D341Med (cell line): ENCODE results near the gene RAPGEF1.
"Not testable (repeated sequence)": the region's sequence is repeated elsewhere in the genome, so short reads cannot be mapped to it uniquely, and the experiment has no call there.

Experiments used
- DNase-seq: peaks from one replicate; pipeline ENCODE4 v3.0.0; 2012; ENCODE audit warnings: low spot score

The RAPGEF1 gene, protein sequence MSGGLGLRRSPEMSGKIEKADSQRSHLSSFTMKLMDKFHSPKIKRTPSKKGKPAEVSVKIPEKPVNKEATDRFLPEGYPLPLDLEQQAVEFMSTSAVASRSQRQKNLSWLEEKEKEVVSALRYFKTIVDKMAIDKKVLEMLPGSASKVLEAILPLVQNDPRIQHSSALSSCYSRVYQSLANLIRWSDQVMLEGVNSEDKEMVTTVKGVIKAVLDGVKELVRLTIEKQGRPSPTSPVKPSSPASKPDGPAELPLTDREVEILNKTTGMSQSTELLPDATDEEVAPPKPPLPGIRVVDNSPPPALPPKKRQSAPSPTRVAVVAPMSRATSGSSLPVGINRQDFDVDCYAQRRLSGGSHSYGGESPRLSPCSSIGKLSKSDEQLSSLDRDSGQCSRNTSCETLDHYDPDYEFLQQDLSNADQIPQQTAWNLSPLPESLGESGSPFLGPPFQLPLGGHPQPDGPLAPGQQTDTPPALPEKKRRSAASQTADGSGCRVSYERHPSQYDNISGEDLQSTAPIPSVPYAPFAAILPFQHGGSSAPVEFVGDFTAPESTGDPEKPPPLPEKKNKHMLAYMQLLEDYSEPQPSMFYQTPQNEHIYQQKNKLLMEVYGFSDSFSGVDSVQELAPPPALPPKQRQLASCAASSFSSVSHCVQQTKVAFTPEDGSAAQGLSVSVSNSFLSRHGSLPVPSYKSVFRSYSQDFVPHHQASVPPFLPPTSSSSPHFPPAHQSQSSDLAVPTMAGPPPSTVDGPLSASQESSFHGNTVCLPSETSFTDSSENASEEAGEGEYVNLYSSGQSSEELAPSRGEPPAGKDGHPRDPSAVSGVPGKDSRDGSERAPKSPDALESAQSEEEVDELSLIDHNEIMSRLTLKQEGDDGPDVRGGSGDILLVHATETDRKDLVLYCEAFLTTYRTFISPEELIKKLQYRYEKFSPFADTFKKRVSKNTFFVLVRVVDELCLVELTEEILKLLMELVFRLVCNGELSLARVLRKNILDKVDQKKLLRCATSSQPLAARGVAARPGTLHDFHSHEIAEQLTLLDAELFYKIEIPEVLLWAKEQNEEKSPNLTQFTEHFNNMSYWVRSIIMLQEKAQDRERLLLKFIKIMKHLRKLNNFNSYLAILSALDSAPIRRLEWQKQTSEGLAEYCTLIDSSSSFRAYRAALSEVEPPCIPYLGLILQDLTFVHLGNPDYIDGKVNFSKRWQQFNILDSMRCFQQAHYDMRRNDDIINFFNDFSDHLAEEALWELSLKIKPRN (N-terminal part only)

DNA sequence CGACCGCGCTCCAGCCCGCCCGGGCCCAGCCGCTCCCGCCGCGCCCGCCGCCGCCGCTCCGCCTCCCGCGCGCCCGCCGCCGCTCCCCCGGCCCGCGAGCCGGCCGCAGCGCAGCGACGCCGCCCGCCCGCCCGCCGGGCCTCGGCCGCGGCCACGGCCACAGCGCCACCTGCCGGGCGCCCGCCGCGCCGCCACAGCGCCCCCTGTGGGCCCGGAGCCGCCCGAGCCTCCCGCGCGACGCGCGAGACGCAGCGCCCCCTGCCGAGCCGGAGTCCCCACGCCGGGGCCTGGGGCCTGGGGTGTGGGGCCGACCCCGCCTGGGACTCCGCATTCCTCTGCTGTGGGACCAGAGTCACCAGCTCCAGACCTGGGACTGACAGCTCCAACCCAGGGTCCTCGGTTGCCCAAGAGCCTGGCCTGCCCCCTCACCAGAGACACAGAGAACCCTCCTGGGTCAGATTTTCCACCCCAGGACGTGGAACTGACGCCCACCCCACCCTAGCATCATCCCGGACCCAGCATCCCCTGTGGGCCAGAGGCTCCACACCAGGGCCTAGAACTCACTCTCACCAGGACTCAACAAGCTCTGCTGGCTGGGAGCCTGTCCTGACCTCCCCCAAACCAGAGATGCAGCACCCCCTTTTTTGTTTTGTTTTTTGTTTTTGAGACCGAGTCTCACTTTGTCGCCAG lies at the start of gene RAPGEF1:
RAPGEF1 (minus strand) TSS at position 118 of the 690 bp plus-strand sequence. CDS start 246 bp downstream, outside the sequence.
- peak; percentile 96 for DNase-seq

DNA sequence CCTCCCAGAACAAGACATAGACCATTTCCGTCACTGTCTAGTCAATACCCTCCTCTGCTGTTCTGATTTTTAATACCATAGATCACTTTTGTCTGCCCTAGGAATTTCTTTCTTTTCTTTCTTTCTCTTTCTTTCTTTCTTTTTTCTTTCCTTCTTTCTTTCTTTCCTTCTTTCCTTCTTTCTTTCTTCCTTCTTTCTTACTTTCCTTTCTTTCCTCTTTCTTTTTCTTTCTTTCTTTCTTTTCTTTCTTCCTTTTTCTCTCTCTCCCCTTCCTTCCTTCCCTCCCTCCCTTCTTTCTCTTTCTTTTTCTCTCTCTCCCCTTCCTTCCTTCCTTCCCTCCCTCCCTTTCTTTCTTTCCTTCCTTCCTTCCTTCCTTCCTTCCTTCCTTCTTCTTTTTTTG lies 49.0 kb upstream of the RAPGEF1 start:
- DNase-seq, result no peak

DNA sequence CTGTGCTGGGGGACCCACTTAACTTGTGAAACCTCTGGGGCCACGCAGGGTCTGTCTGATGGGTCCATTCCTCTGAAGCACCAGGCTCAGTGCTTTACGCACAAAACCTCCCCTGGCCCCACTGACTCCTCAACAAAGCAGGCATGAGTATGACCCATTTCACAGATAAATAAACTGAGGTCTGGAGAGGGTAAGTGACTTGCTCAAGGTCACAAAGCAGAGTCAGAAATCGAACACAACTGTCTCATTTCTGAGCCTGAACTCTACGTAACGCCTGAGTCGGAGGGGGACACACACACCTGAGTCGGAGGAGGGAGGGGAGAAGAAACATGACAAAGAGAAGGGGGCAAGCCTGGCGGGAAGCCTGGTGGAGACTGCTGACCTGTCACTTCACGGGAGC lies 48.0 kb upstream of the RAPGEF1 start:
- DNase-seq, result no peak

DNA sequence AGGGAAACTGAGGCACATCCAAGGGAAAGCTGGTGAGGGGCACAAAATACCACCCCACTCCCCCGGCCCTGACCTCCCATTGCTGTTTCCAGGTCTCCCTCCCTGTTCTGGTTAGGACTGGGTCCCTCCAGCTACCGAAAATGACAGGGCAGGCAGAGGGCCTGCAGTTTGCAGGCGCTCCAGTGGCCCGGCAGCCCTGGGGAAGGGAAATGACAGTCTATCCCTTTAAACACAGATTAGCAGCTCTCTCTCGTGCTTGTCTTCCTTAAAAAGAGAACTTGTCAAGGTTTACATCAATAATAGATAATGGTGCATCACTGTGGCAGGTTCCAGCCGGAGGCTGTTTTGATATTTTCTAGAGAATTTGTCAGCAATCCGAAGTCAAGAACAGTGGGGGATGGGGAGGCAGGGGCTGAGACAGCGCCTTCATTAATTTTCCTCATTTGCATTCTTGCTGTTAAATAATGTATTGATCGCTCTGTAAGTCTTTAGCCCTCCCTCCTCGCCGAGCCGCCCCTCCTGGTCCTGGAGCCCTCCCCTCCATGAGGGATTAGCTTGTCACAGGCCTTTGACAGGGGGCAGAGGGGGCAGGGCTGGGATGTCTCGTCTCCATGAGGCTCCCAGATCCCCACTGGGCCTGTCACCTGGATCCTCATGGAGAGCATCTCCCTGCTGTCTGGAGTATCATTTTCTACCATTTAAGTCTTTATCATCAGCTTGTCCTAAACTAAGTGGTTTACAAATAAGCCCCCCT lies 45.0 kb upstream of the RAPGEF1 start:
- DNase-seq, result no peak

DNA sequence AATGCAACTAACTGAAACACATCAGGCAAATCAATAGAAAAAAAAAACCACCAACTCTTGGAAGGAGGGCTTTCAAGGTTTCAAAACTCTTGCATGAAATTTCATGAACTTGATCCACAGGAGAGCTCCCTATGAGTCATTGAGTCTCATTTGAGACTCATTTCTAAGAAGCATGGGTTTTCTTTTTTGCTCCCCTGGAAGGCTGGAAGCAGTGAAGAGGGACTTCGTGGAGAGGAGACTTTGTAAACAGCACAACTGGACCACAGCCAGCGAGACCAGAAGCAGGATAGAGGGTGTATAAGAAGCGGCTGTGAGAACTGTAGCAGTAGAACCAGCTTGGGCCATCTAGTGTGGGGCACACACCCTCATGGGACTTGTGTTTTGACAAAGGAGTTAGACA lies 41.2 kb upstream of the RAPGEF1 start:
- DNase-seq, result no peak

DNA sequence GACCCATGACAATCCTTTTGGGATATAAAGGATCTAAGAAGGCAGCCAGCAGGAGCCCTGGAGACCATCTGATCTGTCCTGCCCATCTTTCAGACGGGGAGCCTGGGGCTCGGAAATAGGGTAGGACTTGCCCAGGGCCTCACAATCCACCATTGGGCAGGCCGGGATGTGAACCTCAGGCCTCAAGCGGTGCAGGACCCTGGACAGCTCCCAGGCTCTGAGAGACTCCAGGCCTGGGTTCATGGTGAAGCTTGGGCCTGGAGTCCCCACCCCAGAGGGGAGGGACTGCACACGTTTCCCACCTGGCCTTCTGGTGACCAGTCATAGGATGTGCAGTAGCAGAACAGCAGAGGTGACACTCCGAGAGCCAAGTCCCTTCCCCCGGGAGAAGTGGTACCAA lies 36.6 kb upstream of the RAPGEF1 start:
- no peak for DNase-seq

DNA sequence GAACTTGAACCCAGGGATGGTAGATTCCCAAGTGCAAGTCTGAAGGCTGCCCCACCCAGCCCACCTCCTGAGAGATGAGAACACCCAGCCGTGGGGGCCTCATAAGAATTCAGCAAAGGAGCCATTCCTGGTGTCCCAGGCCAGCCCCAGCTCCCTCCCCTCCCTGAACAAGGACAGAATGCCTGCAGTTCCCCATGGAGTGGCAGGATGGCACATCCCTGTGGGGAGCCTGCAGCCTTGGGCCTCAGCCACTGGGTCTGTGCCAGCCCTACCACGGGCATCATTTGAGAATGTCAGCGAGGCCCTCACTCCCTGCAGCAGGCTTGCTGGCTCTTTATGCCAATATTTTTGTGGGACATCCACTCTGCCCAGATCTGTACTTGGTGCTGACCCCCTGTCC lies 36.2 kb upstream of the RAPGEF1 start:
- no peak for DNase-seq

DNA sequence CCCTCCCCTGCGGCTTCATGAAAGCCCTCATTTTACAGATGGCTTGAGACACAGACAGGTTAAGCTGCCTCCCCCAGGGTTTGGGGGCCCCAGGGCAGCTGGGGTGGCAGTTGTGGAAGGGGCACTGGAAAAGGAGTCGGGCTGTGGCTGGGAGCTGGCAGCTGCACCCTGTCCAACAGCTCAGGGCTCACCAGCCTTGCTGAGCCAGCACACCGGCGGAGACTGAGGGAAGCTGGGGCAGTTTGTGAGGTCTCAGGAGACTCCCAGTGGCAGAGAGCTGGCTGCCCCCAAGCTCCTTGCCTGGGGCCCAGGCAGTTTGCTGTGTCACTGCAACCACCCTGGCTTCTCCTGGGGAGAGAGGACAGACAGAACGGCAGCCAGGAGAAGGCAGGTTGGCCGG lies 34.8 kb upstream of the RAPGEF1 start:
- DNase-seq, result no peak

DNA sequence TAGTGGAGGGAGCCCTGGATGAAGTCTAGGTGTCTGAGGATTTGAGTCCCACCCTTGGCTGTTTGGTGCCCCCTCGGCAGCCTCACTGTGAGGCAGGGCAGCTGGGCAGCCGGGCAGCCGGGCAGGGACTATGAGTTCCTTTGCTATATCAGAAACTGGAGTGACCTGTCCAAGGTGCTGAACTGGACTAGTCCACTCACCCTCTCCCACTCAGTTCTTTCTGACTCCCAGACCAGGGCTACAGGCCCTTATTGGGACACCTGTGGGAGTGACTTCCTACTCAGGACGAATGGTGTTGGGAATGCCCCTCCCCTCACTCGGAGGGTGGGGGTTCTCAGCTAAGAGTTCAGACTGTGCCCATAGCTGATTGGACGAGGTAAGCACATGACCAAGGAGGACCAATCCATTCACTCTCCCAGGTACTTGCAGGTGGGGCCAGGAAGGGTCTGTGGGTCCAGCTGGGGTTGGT lies 34.1 kb upstream of the RAPGEF1 start:
- DNase-seq, result no peak

DNA sequence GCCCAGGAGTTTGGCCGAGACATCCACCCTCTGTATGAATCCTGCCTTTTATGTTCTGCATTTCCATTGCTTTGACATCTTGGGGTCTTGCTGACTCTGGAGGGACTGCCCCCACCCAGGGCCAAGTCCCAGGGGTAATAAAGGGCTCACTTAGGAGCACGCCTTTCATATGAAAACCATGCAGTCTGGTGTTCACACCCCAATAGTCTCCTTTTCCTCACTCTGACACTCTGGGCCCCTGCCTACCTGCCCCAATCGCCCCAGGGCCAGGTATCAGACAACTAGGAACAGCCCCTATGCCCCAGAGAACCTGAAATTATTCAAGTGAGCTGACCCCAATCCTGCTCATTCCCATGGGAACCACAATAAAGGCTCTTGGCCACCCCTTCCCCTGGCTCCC lies 33.1 kb upstream of the RAPGEF1 start:
- DNase-seq, result no peak

DNA sequence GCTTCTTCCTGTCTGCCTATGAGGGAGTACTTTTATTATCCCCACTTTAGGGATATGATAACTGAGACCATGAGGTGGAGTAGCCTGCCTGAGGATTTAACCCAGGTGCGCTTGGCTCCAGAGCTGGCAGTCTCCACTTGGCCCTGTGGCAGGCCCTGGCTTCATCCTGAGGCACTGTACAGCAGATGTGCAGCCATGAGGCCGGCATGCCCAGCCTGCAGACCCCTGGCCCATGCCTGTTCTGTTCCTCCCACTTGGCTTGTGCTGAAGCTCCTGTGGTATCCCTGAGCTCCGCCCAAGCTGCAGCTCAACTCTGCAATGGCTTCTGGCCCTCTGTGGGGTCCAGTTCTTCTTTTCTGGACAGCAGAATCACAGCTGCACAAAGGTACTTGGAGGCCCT lies 31.8 kb upstream of the RAPGEF1 start:
- DNase-seq, result no peak

DNA sequence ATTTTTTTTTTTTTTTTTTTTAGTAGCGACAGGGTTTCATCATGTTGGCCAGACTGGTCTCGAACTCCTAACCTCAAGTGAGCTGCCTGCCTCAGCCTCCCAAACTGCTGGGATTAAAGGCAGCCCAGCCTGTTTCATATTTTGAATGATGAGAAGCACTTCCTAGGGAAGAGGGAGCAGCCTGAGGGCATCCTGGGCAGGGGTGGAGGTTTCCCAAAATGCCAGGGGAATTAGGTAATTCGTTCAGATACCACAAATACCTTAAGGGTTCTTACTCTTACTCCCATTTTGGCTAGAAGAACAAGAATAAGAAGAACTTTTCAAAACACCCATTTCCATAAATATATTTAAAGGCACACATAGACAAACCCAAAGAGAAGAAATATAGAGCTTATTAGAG lies 29.5 kb upstream of the RAPGEF1 start:
- DNase-seq, result no peak

DNA sequence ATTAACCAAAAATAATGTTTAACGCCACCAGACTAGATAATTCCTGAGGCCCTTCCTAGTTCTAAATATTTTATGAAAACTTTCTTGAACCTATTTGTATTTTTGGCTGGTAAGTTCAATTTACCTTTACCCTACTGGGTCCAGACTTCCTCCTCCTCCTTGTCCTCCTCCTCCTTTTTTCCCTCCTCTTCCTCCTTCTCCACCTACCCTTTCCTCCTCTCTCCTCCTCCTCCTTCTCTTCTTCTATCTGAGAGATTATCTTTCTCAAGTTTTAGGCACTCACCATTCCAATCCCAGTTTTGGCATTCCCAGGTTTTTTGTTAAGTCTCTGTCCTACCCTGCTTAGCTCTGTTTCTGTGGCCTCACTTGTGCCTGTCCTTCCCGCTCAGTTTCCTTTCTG lies 24.7 kb upstream of the RAPGEF1 start:
- no peak for DNase-seq

DNA sequence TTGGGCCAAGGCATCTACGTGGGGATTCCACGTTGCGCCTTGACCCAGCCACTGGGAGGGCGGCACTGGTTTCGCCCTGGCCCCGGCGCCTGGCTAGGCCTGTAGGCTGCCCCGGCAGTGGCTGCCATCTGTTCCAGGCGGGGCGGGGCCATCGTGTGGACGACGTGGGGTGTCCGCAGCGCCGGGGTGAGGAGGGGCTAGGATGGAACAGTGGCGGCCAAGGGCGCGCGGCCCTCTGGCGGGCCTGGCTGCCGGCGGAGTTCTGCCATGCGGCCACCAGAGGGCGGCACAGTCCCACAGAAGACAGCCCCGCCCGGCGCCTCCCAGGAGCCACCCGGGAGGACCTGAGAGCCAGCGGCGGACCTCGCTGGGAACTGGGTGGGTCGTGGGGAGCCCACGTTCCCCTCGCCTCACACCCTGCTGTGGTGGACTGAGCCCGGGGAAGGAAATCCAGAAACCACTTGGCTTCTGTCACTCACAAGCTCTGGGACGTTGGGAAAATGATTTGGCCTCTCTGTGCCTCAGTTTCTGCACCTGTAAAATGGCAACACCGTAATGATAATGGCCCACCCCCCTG lies 22.6 kb upstream of the RAPGEF1 start:
- DNase-seq, result peak; percentile 96

DNA sequence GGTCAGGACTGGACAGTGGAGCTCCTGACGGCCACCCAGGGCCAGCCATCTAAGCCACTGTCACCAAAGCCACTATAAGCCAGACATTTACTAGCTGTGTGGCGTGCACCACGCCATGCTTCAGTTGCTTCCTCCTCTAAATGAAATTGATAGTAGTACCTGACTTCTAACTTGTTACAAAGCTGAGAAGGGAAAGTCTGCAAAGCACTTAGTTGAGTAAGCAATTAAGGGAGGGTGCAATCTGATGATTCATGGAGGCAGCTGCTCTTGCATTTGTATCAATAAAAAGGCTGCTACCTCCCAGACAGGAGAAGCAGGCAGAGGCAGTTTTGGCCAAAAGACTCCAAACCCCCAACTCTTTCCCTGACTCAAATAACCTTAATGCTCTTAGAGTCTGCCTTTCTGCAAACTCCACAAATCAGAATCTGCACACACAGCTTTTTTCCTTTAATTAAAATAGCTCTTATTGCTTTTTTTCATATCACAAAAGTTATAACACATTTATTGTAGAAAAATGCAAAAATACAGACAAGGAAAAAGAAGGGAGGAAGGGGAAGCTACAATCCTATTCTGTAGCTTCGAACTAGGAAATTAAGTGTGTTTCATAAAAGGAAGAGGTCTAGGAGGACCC lies 19.3 kb upstream of the RAPGEF1 start:
- DNase-seq, result no peak

DNA sequence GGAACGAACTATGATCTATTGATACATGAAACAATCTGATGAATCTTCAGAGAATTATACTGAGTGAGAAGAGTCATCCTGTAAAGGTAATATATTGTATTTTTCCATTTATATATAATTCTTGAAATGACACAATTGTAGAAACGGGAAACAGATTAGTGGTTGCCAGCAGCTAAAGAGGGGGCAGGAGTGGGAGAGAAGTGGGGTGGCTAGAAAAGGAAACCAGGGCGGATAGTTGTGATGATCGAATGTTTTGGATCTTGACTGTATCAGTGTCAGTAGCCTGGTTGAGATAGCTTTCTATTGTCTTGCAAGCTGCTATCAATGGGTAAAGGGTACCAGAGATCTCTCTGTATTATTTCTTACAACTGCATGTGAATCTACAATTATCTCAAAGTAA lies 17.7 kb upstream of the RAPGEF1 start:
- DNase-seq, result no peak

DNA sequence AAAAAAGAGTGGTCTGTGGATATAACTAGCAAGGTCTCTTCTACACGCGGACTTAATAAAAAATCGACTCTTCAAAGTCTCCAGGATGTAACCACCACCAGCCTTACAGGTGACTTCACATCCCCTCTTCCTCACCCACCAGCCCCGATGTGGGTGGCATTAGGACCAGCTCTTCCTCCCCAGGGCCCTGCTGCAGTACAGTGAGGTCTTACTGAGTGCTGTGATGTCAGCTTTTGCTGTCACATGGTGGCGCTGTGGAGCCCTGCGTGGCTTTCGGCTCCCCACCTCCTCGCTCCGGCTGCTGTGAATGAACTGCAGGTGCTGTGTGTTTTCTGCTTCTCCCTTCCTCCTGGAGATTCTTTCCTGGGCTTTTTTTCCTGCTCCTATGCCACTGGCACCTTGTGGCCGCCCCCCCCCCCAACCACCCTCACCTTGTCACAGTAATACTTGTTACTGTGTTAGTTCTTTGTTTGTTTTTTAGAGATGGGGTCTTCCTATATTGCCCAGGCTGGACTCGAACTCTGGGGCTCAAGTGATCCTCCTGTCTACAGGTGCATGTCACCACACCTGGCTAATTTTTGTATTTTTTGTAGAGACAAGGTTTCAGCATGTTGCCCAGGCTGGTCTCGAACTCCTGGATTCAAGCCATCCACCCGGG lies 15.8 kb upstream of the RAPGEF1 start:
- DNase-seq, result peak; percentile 89

DNA sequence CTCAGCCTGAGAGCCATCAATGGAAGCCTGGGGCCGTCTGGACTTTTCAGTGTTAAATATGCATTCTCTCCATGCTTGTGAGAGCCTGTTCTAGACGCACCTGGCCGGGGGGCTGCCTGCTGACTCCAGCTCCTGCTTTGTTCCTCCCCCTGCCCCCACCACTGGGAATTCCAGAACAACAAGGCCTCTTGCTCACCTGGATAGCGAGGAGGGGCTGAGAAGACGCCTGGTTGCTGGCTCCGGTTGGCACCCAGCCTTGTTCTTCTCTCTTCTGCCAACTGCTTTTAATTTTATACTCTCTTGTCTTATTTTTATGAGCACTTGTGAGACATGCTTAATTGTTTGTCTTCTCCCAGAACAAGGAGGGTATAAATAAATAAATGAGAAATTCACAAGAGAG lies 15.0 kb upstream of the RAPGEF1 start:
- DNase-seq, result no peak

DNA sequence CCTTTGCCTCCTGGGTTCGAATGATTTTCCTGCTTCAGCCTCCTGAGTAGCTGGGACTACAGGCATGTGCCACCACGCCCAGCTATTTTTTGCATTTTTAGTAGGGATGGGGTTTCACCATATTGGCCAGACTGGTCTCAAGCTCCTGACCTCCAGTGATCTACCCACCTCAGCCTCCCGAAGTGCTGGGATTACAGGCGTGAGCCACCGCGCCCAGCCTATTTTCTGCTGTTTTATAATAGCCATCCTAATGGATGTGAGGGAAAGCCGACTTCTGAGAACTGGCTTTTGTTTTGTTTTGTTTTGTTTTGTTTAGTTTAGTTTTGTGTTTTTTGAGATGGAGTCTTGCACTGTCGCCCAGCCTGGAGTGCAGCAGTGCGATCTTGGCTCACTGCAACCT lies 13.9 kb upstream of the RAPGEF1 start:
- not testable (repeated sequence) for DNase-seq
